Kidney epithelial cell (primary cell): ENCODE measurements around the gene PFKL. TPM values are rescaled to one million over a fixed set of nuclear protein-coding genes. Genes with fewer than 3 reads are reported as not detected.

Source experiments
- DNase-seq: peaks from one replicate; pipeline ENCODE4 v3.0.0-alpha.2; 2010; ENCODE audit warnings: low read depth
- H3K27me3 ChIP-seq: 2 replicates; pipeline ENCODE4 v1.6.0; 2011; ENCODE audit warnings: low read length; ENCODE audit not compliant: control insufficient read depth, insufficient read depth
- H3K36me3 ChIP-seq: 2 replicates; pipeline ENCODE4 v1.5.1; 2011; ENCODE audit warnings: low read length; ENCODE audit not compliant: control insufficient read depth, insufficient read depth
- H3K4me3 ChIP-seq: 2 replicates; pipeline ENCODE4 v1.5.1; 2011; ENCODE audit warnings: low read depth, mild to moderate bottlenecking, control low read depth, low read length
- CTCF ChIP-seq: IDR thresholded peaks from 2 replicates; pipeline ENCODE4 v1.5.1; 2011; ENCODE audit warnings: mild to moderate bottlenecking, moderate library complexity, low read length, control low read depth, inconsistent platforms; ENCODE audit not compliant: insufficient read depth, poor library complexity, severe bottlenecking
- total RNA-seq: library from RNA; depleted of rRNA; stranded (reverse); fragments of >200 nt; gene quantifications from 2 replicates; pipeline ENCODE4 v1.2.3, GENCODE V29; 2015

PFKL gene
- total RNA-seq, 1 donor from 2014 or later: 75.8 TPM

GRCh38 chr21:44260066-44260465 lies 39.8 kb upstream of the PFKL start:
- no peaks in the 10 kb centered on the region for H3K36me3 ChIP-seq
- H3K4me3 ChIP-seq: no peak overlapping the region
- H3K27me3 ChIP-seq: peaks cover 12% of the 10 kb centered on the region
- no peak for TF ChIP-seq CTCF
- DNase-seq: no peak

- no peak overlapping the region for H3K4me3 ChIP-seq
- H3K27me3 ChIP-seq: peaks cover 12% of the 10 kb centered on the region
- no peaks in the 10 kb centered on the region for H3K36me3 ChIP-seq
- no peak for TF ChIP-seq CTCF
- DNase-seq: no peak
These were observed 38.8 kb upstream of the PFKL start for GRCh38 chr21:44260791-44261631.

DNA sequence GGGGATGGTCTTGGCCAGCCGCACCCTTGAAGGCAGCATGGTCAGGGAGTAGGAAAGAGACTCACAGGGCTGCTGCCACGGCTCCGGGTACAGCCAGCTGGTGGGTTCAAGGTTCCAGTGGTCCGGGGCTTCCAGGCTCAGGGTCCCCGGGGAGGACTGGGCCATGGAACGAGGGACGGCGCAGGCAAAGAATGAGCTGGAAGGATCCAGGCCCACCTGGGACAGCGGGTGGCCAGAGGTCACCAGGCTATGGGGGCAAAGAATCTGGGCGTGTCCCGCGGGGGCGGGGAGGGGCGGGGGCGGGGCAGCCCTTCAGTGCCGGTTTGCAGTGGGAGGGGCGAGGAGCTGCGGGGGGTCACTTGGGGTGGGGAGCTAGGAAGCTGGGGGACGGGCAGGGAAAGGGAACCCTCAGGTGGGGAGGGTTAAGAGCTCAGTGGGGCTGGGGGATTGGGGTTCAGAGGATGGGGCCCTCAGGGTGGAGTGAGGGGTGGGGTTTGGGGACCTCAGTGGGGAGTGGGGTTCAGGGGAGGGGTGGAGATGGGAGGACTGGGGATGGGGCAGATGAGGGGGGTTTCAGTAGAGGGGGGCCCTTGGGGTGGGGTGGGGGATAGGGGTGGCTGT lies 38.1 kb upstream of the PFKL start, which contains the start of gene DNMT3L:
Gene DNMT3L, minus strand, starts transcription at position 223 of the 621 bp plus-strand sequence. CDS start 638 bp downstream, outside the sequence.
- Histone ChIP-seq H3K4me3 (no peak within 1 kb of the TSS), H3K36me3 (no peaks in the 10 kb centered on the region), H3K27me3 (peaks cover 12% of the 10 kb centered on the region)
- no peak for DNase-seq
- no peak for TF ChIP-seq CTCF

DNA sequence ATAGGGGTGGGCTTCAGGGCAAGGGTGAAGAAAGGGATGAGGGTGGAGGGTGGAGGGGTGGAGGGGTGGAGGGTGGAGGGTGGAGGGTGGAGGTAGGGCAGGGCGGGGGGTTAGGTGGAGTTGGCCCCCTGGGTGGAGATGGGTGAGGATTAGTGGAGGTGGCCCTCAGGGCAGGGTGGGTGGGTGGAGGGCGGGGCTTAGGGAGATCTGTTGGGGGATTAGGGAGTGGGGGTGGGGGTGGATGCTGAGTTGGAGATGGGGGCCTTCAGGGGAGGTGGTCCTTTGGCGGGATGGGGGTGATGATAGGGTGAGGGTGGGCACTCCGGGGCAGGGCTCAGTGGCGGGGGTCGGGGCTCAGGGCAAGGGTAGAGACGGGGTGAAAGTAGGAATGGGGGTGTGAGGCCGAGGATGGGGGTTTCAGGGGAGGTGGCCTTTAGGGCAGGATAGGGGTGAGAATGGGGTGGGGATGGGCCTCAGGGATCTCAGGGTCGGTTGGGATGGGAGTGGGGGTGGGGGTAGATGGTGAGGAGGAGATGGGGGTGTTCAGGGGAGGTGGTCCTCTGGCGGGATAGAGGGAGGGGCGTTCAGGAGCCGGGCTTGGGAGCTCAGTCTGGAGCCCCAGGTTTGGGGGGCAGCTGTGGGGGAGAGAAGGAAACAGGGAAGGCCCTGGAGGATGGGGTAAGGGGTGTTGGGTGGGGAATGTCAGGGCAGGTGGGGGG lies 37.4 kb upstream of the PFKL start:
- no peak for TF ChIP-seq CTCF
- no peaks in the 10 kb centered on the region for H3K36me3 ChIP-seq
- no peak for DNase-seq
- H3K4me3 ChIP-seq: no peak overlapping the region
- H3K27me3 ChIP-seq: peaks cover 12% of the 10 kb centered on the region

DNA sequence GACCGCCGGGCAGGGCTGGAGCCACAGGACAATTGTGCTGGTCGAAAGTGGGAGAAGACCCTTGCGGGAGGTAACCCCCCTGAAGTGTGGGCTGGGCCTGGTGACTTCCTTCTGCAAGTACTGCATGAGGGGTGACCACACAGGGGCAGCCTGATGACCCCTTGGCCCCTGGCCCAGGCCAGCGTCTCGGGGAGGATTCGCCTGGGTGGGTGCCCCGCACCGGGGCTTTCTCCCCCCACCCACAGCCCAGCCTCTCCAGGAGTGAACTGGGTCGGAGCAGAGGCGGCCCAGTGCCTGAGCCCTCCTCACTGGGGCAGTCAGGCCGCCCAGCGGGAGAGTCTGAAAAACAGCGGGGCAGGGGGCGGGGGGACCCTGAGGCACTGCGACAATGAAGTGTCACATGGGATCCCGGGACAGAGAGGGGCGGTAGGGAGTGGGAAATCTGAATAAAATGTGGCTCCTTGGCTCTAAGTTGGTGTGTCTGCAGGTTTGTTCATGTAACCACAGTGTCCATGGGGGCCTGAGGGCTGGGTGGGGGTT lies 36.6 kb upstream of the PFKL start:
- no peaks in the 10 kb centered on the region for H3K36me3 ChIP-seq
- TF ChIP-seq CTCF: no peak
- no peak for DNase-seq
- H3K27me3 ChIP-seq: peaks cover 12% of the 10 kb centered on the region
- no peak overlapping the region for H3K4me3 ChIP-seq
